Stimulated activated CD4-positive, alpha-beta T cell treated with anti-CD3 and anti-CD28 coated beads, Interleukin-4, amount 100 ng/mL, for 24 hours (primary cell): Measurements from ENCODE around the gene DGKB.

Source experiments
- DNase-seq: peaks from one replicate; pipeline ENCODE4 v3.0.0-alpha.2; 2020

The DGKB gene

DNA sequence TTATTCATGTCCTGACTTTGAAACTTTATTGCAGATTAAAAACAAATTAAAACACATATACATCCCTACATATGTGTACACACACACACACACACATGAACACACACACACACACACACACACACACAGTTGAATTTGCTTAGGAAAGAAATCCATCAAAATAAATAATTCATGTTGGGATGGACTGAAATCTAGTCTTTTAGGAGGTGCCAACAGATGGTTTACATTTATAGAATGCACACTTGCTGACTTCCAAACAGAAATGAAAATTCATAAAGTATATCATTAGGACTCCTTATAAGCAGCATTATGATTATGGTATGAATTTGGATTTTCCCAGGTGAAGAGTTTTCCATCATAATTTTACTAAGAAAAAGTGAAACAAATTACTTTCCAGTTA lies 642.5 kb downstream of the DGKB start:
- no peak for DNase-seq

DNA sequence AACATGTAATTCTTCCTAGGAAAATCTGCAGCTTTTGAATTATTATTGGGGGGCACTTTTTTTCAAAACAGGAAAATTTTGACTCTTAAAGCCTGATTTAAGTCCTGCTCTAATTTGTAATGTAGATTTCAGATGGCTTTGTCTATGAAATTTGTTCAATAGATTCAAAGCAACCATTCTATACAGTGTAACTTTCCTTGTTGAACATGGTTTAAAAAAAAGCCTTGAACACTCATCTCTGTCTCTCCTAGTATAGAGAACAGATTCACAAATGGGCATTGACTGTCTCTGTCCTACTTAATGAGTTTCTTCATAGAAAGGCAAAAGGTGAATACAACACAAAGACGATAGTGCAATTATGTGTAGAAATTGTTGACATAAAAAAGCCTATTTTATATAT lies 643.7 kb downstream of the DGKB start:
- DNase-seq: no peak

DNA sequence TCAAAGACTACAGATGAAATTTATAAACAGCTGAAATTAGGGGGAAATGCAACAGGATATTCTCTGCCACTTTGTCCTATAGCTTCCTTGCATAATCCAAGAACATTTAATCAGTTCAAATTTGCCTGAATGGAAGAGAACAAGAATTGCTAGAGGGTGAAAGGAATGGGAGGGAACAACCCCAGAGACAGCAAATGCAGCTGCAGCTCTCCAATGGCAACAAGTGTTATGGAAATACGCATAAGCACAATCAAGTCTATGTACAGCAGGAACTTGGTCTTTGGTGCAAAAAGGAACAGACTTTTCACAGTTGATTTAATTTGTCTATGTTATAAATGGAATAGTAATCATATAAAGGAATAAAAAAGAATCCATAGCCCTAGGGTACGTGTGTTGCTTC lies 644.1 kb downstream of the DGKB start:
- DNase-seq: no peak

DNA sequence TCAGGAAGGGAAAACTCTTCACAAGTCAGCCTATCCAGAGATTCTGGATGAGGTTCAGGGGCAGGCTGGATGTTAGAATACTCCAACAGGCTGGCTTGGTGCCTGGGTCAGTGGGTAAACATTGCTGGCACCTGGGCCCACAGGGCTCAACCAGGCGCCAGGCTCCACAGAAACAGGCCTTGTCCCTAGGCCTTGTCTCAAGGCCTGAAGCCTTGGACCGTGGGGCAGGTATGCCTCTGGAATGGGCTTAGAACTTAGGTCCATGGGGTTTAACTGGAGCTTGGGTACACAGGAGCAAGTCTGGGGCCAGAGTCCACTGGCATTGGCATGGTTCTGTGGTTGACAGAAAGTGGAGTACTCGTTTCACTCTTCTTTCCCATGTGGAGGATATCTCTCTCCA lies 650.1 kb downstream of the DGKB start:
- DNase-seq: no peak

DNA sequence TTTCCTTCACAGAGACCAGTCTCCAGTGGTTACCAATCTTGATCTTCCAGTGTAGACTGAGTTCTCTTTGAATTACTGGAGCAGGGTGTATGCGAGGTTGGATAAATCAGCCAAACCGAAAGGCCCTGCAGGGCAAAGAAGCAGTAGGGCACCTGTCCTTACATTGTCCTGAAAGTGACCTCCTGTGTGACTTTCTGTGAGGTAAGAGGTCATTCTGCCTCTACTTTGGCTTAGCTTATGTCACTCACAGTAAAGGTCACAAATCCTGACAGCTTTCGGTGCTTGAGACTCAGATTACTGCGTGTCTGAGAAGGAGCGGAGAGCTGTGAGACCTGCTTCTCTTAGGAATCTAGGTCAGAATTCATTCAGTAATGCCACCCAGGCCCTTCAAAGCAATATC lies 660.4 kb downstream of the DGKB start:
- DNase-seq: no peak

DNA sequence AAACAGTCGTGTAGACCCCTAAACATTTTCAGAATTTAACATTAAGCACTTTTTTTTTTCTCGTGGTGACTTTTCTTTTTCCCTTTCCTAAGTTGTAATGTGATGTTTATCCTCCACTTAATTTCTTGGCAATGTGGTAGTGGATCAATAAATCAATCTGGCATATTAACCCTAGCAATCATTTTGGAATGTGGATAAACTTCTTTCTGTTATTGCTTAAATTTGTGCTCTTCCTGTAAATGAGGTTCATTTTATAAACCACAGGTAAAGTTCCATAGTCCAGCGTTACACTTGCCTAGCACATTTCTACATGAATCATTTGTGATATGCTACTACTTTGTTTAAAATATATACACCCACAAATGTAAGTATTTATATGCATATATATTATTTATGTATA lies 665.7 kb downstream of the DGKB start:
- DNase-seq: no peak

DNA sequence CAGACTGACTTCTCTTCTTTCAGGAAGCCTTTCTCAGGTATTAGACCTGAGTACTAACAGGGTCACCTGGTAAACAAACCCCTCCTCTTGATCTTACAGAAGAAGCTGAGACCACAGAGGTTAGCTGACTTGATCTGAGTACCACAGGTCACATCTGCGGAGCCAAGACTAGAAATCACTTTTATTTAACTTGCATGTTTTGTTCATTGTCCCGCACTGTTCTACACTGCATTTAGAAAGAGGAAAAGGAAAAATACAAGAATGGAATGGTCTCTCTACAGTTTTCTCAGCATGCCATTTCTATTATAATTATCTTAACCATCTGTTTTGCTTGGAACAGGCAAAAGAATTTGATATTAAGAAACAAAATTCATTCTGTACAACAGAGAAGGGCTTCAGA lies 667.5 kb downstream of the DGKB start:
- no peak for DNase-seq

DNA sequence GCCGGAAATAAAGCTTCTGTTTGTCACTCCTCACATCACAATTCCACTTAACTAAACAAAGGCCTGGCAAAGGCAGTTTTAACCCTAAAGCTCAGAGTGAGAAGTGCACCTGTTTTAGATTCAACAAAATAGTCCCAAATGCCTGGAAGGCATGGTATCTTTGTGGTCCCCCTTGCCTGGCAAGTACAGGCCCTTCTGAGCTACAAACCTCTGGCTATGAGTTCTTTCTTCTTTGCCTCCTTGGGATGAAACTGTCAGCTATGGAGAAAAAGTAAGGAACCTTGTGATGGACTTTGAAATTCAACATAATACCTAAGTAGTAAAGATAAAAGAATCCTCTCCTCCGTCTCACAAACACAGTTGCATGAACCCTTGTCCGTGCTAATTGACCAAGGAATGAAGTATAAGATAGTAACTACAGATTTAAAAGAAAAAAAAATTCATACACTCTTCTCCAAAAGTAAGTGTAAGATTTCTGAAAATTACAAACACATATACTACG lies 668.6 kb downstream of the DGKB start:
- no peak for DNase-seq

DNA sequence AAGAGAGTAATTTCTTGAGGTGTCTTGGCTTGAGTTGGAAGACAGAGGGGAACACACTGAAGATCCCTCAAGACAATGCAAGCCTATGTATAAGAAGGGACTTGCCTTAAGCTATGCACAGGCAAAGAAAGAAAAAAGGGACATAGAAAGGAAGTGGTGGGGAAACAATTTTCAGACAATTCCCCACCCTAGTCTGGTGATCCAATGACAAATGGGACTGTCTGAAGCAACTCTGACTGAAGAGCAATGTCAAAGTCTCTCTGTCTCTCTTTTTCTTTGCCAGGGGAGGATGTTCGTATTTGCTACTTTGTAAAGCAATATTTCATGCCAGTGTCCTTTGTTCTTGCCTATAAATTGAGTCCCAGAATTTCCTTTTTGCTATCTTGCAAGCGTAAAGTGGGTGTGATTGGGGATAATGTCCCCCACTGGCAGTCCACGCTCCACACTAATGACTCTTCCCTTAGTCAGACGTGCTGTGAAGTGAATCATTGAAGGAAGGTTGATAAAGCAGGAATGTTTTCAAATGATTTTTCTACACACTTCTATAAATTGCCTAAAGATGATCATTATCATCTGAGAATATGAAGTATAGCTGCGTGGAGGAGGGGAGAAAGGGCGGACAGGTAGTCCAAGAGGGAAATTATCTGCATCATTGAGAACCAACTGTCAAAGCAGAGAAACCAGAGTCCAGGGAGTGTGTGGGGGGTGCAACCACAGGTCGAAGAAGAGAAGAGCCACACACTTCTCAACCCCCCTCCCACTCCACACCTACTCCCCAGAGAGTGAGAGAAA lies 669.3 kb downstream of the DGKB start:
- no peak for DNase-seq

DNA sequence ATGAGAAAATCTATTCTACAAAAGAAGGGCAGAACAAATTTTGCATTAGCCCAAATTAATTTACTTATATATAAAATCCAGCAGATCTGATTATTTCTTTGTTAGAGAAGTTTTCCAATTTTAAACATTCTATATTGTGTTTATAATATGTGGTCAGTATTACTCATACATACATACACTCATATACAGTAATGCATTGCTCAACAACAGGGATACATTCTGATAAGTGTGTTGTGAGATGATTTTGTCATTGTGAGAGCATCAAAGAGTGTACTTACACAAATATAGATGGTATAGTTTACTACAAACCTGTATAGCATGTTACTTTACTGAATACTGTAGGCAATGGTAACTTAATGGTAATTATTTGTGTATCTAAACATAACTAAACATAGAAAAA lies 673.5 kb downstream of the DGKB start:
- DNase-seq: no peak

DNA sequence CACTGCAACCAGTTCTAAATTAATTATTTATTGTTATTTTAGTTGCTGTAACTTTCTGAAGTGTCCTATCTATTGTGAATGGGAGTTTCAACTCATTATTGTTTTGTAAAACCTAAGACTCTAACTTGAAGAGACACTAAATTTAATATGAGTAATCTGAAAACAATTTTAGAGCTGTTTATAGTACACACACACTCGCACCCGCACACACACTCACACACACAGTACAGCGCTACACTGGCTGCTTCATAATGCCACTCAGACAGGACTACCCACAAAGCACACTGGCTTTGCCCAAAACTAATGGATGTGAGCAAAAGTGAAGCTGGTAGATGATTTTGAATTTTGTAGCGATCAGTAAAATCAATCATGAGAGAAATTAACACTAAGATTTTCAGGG lies 674.2 kb downstream of the DGKB start:
- no peak for DNase-seq

DNA sequence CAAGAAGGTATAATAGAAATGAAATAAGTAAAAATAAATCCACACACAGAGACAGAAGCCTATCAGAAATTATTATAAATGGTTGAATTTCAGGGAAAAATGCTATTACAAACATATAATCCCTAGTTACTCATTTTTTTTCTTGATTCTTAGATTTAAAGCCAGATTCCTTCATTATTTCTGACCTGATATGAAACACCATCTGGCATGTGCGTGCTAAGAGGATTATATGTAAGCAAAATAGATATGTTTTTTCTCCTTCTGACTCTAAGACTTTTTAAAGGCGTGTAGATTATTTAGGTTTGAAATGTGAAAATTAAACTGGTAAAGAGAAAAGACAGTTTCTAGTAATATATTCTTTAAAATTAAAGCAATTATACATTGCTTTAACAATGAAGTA lies 676.4 kb downstream of the DGKB start:
- no peak for DNase-seq

DNA sequence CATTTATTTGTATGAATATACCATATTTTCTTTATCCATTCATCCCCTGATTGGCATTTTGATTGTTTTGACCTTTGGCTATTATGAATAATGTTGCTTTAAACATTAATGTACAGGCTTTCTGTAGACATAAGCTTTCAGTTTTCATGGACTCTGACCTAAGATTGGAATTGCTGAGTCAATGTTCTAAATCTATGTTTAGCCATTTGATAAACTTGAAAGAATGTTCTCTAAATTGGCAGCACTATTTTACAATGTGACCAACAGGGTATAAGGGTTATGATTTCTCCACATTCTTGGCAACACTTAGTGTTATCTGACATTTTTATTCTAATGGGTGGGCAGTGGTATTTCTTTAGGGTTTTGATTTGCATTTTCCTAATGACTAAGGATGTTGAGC lies 683.4 kb downstream of the DGKB start:
- DNase-seq: no peak

DNA sequence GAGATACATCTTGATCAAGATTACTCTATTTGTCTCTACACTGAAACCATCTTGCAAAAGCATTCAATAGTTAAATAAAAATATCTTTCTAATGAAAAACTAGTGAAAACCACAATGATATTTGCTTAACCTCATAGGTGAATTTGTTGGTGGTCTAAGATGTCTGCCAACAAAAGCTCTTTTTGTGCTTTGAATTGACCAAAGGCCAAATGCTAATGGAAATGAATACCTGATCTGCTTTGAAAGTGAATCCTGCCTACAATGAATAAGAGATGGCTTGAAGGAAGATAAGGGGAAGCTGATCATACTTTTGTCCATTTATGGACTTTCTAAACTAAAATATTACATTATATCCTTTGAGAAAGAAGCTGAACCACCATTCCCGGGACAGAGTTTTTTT lies 684.2 kb downstream of the DGKB start:
- DNase-seq: no peak

DNA sequence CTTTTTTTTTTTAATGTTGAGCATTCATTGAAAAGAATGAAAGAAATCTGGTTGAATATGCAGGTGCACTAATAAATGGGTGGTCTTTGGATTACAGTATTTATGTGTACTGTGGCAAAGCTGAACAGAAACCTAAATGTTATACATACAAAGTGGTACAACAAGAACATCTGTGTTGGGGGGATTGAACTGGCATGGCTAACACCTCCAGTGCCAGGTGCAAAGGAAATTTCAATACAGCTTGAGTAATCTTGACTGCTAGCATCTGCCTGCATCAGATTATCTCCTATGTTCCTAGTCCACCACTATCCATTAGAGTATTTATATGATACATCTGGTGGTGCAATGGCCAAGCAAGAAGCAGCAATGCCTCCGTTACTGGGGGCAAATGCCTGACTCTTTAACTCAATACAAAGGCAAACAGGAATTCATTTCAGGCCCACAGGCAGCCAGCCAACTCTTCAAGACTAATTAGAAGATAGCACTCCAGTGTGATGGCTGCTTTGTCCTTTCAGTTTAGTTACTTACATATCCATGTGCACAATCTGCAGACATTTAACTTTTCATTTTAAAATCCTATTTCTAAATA lies 692.6 kb downstream of the DGKB start:
- DNase-seq: no peak

DNA sequence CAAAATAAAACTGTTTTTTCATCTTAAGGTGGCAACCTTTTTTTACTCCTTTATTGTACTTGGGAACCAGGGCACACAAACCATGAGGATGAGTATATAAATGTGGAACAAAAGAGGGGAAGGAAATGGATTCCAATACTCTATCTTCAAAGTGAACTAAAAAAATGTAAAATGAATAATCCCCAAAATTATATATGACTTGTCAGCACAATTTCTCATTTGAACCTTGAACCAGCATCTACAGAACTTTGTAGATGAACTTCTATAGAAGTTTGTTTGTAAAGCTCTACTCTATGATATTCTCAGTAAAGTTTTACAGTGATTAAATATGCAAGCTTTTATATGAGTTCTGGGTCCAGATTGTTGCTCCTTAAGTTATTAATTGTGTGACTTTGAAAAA lies 694.8 kb downstream of the DGKB start:
- no peak for DNase-seq

DNA sequence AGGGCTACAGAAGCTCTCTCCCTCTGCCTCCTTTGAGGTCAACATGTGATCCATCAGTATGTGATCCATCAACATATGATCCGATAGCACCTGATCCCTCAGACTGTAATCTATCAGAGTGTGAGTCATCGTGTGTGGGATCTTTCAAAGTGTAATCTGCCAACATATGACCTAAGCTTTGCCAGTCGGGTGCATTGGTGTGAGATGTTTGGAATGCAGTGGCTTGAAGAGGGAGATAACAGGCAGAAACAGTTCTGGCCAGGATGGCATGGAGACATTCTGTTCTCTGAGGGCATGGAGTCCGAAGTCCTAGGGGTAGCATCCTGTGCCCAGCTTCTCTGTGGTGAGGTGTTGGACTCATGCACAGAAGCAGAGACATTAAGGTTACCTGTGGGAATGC lies 695.4 kb downstream of the DGKB start:
- no peak for DNase-seq

DNA sequence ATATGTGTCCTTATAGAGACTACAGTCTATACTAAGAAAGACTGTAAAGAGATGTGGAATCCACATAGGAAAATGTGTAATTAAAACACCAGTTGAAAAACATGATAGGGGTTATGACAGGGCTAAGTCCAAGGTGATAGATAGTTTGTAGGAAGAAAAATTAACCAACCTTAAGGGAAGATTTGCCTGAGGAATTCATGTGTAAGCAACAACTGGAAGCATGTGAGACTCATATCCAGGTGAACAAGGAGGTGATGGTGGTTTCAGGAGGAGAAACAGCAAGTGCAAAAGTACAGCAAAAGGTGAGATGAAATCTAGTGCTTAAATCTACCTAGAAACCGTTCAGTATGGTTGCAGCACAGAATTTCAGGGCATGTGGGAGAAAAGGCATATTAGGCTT lies 696.4 kb downstream of the DGKB start:
- DNase-seq: no peak

DNA sequence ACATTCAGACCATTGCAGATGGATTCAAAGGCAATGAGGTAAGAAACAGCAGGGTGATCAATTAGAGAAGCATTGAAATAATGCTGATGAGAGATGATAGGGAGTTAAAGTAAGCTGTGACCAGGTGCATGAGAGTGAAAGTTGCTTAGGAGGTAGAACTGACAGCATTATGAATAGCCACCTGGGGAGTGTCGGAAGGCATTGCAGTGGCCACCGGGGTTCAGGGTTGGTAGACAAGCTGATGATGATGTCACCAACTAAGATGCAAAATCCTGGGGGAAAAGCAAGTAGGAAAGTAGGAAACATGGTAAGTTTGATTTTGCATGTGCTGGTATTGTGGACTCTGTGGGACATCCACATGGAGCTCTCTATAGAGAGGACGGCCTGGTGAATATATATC lies 701.2 kb downstream of the DGKB start:
- no peak for DNase-seq

DNA sequence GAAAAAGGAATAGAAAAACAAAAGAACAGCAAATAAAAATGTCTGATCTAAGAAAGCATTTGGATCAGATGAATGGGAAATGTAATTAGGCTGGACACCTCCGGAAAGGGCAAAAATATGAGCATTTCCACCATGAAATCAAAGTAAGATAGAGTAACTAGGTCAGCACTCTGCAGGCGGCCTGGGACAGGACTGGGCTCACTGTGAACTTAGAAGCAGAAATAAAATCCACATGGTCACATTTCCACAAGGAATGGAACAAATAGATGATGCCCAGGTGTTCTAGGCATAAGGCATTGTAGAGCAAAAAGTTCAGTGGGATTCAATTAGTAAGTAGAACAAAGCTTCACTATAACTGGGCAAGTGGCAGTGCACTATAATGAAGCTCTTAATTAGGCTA lies 703.2 kb downstream of the DGKB start:
- DNase-seq: no peak

DNA sequence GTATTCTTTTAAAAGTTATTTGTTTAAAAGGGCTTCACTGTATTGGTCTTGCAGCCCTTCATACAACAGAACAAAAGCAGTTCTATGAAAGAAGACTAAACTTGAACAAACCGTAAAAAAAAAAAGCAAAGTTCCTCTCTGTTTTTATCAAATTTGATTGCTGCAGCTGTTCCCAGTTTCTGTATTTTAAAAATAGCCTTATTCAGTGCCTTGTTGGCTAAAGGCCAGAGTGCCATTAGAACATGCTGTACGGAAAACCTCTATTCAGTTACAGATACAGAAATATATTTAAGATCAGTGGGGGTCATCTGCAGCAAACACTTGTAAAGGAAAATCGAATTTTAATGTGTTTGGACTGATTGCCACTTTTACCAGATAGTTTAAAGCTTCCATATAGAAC lies 705.3 kb downstream of the DGKB start:
- no peak for DNase-seq

DNA sequence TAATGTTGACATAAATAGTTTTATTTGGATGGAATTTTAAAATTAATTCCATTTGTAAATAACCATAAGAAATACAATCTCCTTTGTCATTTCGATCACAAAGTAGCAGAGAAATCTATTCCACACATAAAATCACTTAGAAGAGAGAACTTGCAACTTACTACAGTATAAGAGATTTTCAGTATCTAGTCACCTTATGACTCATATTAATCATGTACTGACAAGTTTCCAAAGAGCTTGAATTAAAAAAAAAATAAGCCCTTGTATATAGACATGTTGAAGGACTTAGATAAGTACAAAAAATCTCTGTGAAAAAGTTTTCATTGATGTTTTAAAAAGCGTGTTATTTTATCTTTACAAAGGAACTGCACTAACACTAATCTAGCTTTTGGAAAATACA lies 706.0 kb downstream of the DGKB start:
- no peak for DNase-seq

DNA sequence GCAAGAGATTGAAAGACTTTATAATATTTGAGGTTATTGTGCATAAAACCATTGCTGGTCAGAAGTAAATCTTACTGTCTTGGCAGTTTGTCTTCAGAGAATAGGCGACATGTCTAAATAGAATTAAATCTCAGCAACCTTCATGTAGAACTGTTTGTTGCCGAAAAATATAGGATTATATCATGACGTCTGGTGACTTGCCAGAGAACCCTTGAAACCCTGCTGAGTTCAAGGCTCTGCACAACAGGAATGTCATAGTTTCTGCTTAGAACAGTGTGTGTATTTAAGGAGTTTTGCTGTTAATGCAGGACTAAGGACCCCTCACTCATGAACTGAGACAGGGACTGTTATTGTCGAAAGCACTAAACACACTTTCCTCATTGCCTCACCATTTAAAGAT lies 706.7 kb downstream of the DGKB start:
- no peak for DNase-seq

DNA sequence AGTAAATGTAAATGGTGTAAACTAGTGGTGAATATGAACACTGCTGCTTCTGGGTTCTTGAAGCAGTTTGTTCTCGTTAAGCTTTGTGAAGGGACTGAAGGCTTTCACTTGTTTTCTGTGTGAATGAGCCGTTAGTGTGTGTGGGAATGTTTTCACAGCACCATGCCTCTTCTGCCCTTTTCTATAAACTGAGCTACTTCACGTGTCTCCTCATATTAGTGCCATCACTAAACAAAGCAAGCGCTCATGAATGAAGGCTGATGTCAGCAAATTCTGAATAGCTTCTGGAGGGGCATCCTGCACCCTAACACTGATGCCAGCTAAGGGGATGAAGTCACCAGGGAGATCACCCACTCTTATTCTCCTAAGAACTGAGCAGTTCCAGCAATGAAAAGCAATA lies 707.5 kb downstream of the DGKB start:
- no peak for DNase-seq

DNA sequence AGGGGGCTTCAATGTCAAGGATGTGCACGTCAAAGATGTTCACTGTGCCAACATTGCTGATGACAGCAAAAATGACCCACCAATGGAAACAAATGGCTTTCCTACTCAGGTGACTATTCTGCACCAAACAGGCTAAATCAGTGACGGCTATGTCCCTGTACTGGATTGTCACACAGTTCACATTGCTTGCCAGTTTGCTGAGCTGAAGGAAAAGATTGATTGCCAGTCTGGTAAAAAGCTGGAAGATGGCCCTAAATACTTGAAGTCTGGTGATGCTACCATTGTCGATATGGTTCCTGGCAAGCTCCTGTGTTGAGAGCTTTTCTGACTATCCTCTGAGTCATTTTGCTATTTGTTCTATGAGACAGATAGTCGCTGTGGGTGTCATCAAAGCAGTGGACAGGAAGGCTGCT lies 710.9 kb downstream of the DGKB start:
- DNase-seq: no peak
